ENCODE measurements around the gene FKBP2. TPM values are rescaled to one million over a fixed set of nuclear protein-coding genes. Genes with fewer than 3 reads are reported as not detected.

The FKBP2 gene
- total RNA-seq, 2 experiments from 2014 or later, result 26.4 to 27.9 TPM

GRCh38 chr11:64253043-64253442, 12.1 kb downstream of the FKBP2 start:
- ChIA-PET CTCF (interaction anchor here (1.6 to 4.7 kb wide), 2 partner anchors 16 to 48 kb away, joined by 9 to 34 read pairs; partner anchors contain the start of gene FERMT3), POLR2A (interaction anchor here (0.7 to 11.2 kb wide), 6 partner anchors 12 to 67 kb away, joined by 4 to 131 read pairs (median 8); partner anchors contain the start of genes FERMT3, PRDX5 and STIP1)
- Mint-ChIP-seq H3K27me3 (peaks cover 3% of the 10 kb centered on the region), H3K36me3 (ENCODE audit: low read depth) (peaks cover 5% of the 10 kb centered on the region), H3K4me3 (peak overlapping the region; percentile 30), H3K4me1 (peaks cover 25% of the 10 kb centered on the region), H3K27ac (no peak overlapping the region), H3K9me3 (no peaks in the 10 kb centered on the region)
- DNase-seq, result no peak

GRCh38 chr11:64253481-64253880, 12.6 kb downstream of the FKBP2 start:
- H3K27me3 Mint-ChIP-seq, result peaks cover 3% of the 10 kb centered on the region
- no peak for DNase-seq
- peaks cover 5% of the 10 kb centered on the region for H3K36me3 Mint-ChIP-seq (ENCODE audit: low read depth)
- H3K27ac Mint-ChIP-seq, result no peak overlapping the region
- H3K4me3 Mint-ChIP-seq, result peak overlapping the region; percentile 30
- ChIA-PET POLR2A (interaction anchor here (0.7 to 1.9 kb wide), 3 partner anchors 14 to 64 kb away, joined by 4 to 6 read pairs (median 6); partner anchors contain the start of gene PRDX5), CTCF (no interaction called here)
- no peaks in the 10 kb centered on the region for H3K9me3 Mint-ChIP-seq
- peaks cover 24% of the 10 kb centered on the region for H3K4me1 Mint-ChIP-seq

- ChIA-PET POLR2A (interaction anchor here (0.6 to 1.9 kb wide), 4 partner anchors 13 to 50 kb away, joined by 3 to 6 read pairs (median 4); partner anchors contain the start of genes ESRRA and NUDT22), CTCF (no interaction called here)
- H3K27ac Mint-ChIP-seq, result no peak overlapping the region
- H3K36me3 Mint-ChIP-seq (ENCODE audit: low read depth), result peaks cover 6% of the 10 kb centered on the region
- H3K27me3 Mint-ChIP-seq, result peaks cover 3% of the 10 kb centered on the region
- no peak overlapping the region for H3K4me3 Mint-ChIP-seq
- H3K4me1 Mint-ChIP-seq, result peaks cover 26% of the 10 kb centered on the region
- H3K9me3 Mint-ChIP-seq, result no peaks in the 10 kb centered on the region
- DNase-seq, result no peak
These were observed 13.4 kb downstream of the FKBP2 start for GRCh38 chr11:64254326-64254725.

GRCh38 chr11:64255135-64256128, 14.5 kb downstream of the FKBP2 start:
- Mint-ChIP-seq H3K4me1 (peaks cover 27% of the 10 kb centered on the region), H3K9me3 (no peaks in the 10 kb centered on the region), H3K27ac (no peak overlapping the region), H3K36me3 (ENCODE audit: low read depth) (peaks cover 16% of the 10 kb centered on the region), H3K27me3 (no peaks in the 10 kb centered on the region), H3K4me3 (no peak overlapping the region)
- POLR2A ChIA-PET, result interaction anchor here (0.9 to 1.9 kb wide), 6 partner anchors 9 to 49 kb away, joined by 3 to 6 read pairs (median 3); partner anchors contain the start of genes ESRRA and FERMT3
- no peak for DNase-seq
- CTCF ChIA-PET, result interaction anchor here (1.0 kb wide), 1 partner anchor 9 kb away, joined by 3 read pairs; the partner anchor contains the start of gene PPP1R14B

- H3K4me1 Mint-ChIP-seq, result peaks cover 24% of the 10 kb centered on the region
- POLR2A ChIA-PET, result interaction anchor here (1.2 to 1.6 kb wide), 2 partner anchors 9 to 49 kb away, joined by 3 to 4 read pairs; partner anchors contain the start of gene FERMT3
- H3K4me3 Mint-ChIP-seq, result no peak overlapping the region
- H3K9me3 Mint-ChIP-seq, result no peaks in the 10 kb centered on the region
- no peak overlapping the region for H3K27ac Mint-ChIP-seq
- peaks cover 16% of the 10 kb centered on the region for H3K36me3 Mint-ChIP-seq (ENCODE audit: low read depth)
- H3K27me3 Mint-ChIP-seq, result no peaks in the 10 kb centered on the region
- CTCF ChIA-PET, result interaction anchor here (1.1 to 1.6 kb wide), 2 partner anchors 13 to 14 kb away, joined by 3 to 5 read pairs; no protein-coding TSS in a partner anchor
- no peak for DNase-seq
These were observed 15.4 kb downstream of the FKBP2 start for GRCh38 chr11:64256300-64256699.

GRCh38 chr11:64258356-64258755, 17.5 kb downstream of the FKBP2 start:
- Mint-ChIP-seq H3K27ac (no peak overlapping the region), H3K9me3 (no peaks in the 10 kb centered on the region), H3K4me1 (peaks cover 14% of the 10 kb centered on the region), H3K27me3 (no peaks in the 10 kb centered on the region), H3K4me3 (no peak overlapping the region), H3K36me3 (ENCODE audit: low read depth) (peaks cover 20% of the 10 kb centered on the region)
- DNase-seq, result no peak
- POLR2A ChIA-PET, result interaction anchor here (1.0 to 2.9 kb wide), 4 partner anchors 10 to 13 kb away, joined by 3 to 13 read pairs (median 5); no protein-coding TSS in a partner anchor
- CTCF ChIA-PET, result interaction anchor here (0.5 to 2.1 kb wide), 2 partner anchors 16 to 43 kb away, joined by 4 to 6 read pairs; partner anchors contain the start of gene CATSPERZ

GRCh38 chr11:64258946-64259532, 18.1 kb downstream of the FKBP2 start:
- POLR2A ChIA-PET, result interaction anchor here (1.5 to 2.9 kb wide), 3 partner anchors 9 to 13 kb away, joined by 5 to 13 read pairs (median 5); no protein-coding TSS in a partner anchor
- Mint-ChIP-seq H3K4me3 (no peak overlapping the region), H3K4me1 (peaks cover 9% of the 10 kb centered on the region)

GRCh38 chr11:64259533-64260067, 18.7 kb downstream of the FKBP2 start:
- POLR2A ChIA-PET, result interaction anchor here (1.3 to 2.9 kb wide), 2 partner anchors 10 to 15 kb away, joined by 4 to 13 read pairs; no protein-coding TSS in a partner anchor
- CTCF ChIA-PET, result interaction anchor here (2.1 kb wide), 1 partner anchor 41 kb away, joined by 6 read pairs; the partner anchor contains the start of gene CATSPERZ
- H3K4me1 Mint-ChIP-seq, result peaks cover 8% of the 10 kb centered on the region
- H3K27ac Mint-ChIP-seq, result no peak overlapping the region
- H3K36me3 Mint-ChIP-seq (ENCODE audit: low read depth), result peaks cover 20% of the 10 kb centered on the region
- no peaks in the 10 kb centered on the region for H3K9me3 Mint-ChIP-seq
- H3K4me3 Mint-ChIP-seq, result no peak overlapping the region
- no peak for DNase-seq
- no peaks in the 10 kb centered on the region for H3K27me3 Mint-ChIP-seq

More at GRCh38 chr11:64258946-64259532, 18.1 kb downstream of the FKBP2 start:
- no peaks in the 10 kb centered on the region for H3K27me3 Mint-ChIP-seq
- H3K27ac Mint-ChIP-seq, result no peak overlapping the region
- no peaks in the 10 kb centered on the region for H3K9me3 Mint-ChIP-seq
- H3K36me3 Mint-ChIP-seq (ENCODE audit: low read depth), result peaks cover 20% of the 10 kb centered on the region
- CTCF ChIA-PET, result interaction anchor here (2.1 kb wide), 1 partner anchor 42 kb away, joined by 6 read pairs; the partner anchor contains the start of gene CATSPERZ
- no peak for DNase-seq

- no peaks in the 10 kb centered on the region for H3K27me3 Mint-ChIP-seq
- no peak overlapping the region for H3K27ac Mint-ChIP-seq
- H3K4me3 Mint-ChIP-seq, result no peak overlapping the region
- H3K36me3 Mint-ChIP-seq (ENCODE audit: low read depth), result peaks cover 20% of the 10 kb centered on the region
- no peaks in the 10 kb centered on the region for H3K9me3 Mint-ChIP-seq
- ChIA-PET POLR2A (interaction anchor here (1.1 to 2.5 kb wide), 3 partner anchors 9 to 16 kb away, joined by 3 to 7 read pairs (median 4); partner anchors contain the start of gene PLCB3), CTCF (no interaction called here)
- peaks cover 8% of the 10 kb centered on the region for H3K4me1 Mint-ChIP-seq
- no peak for DNase-seq
These were observed 19.3 kb downstream of the FKBP2 start for GRCh38 chr11:64260147-64260708.

- peaks cover 8% of the 10 kb centered on the region for H3K4me1 Mint-ChIP-seq
- CTCF ChIA-PET, result interaction anchor here (1.0 to 1.5 kb wide), 2 partner anchors 11 to 41 kb away, joined by 3 to 6 read pairs; partner anchors contain the start of gene PLCB3
- H3K9me3 Mint-ChIP-seq, result no peaks in the 10 kb centered on the region
- no peaks in the 10 kb centered on the region for H3K27me3 Mint-ChIP-seq
- POLR2A ChIA-PET, result interaction anchor here (2.5 kb wide), 1 partner anchor 10 kb away, joined by 7 read pairs; the partner anchor contains the start of gene PLCB3
- H3K27ac Mint-ChIP-seq, result no peak overlapping the region
- peaks cover 19% of the 10 kb centered on the region for H3K36me3 Mint-ChIP-seq (ENCODE audit: low read depth)
- no peak overlapping the region for H3K4me3 Mint-ChIP-seq
- no peak for DNase-seq
These were observed 20.7 kb downstream of the FKBP2 start for GRCh38 chr11:64261556-64262080.

GRCh38 chr11:64262271-64263002, 21.5 kb downstream of the FKBP2 start:
- Mint-ChIP-seq H3K27ac (no peak overlapping the region), H3K36me3 (ENCODE audit: low read depth) (peaks cover 18% of the 10 kb centered on the region), H3K4me1 (peaks cover 9% of the 10 kb centered on the region), H3K27me3 (no peaks in the 10 kb centered on the region), H3K4me3 (no peak overlapping the region), H3K9me3 (no peaks in the 10 kb centered on the region)
- CTCF ChIA-PET, result interaction anchor here (1.0 to 3.3 kb wide), 3 partner anchors 12 to 40 kb away, joined by 3 to 16 read pairs (median 6); partner anchors contain the start of gene PLCB3
- no peak for DNase-seq
- POLR2A ChIA-PET, result interaction anchor here (1.0 to 2.5 kb wide), 3 partner anchors 11 to 57 kb away, joined by 3 to 7 read pairs (median 5); partner anchors contain the start of genes FERMT3 and PLCB3
